PFSK-1 (cell line): ENCODE data around the gene SPRY1.

ENCODE experiments used
- FOXP2 ChIP-seq: optimal IDR thresholded peaks from 2 replicates; pipeline ENCODE3; 2011; ENCODE audit warnings: borderline replicate concordance, control low read depth, inconsistent platforms; ENCODE audit not compliant: insufficient read depth; ENCODE audit errors: extremely low read length, extremely low read depth
- POLR2AphosphoS5 ChIP-seq: IDR thresholded peaks from 2 replicates; pipeline ENCODE4 v1.6.1; 2012; ENCODE audit warnings: low read depth, mild to moderate bottlenecking, control low read depth, low read length, moderate library complexity
- SIN3A ChIP-seq: IDR thresholded peaks from 2 replicates; pipeline ENCODE4 v1.6.1; 2012; ENCODE audit warnings: mild to moderate bottlenecking, low read length, moderate library complexity, borderline replicate concordance; ENCODE audit not compliant: insufficient read depth
- TAF1 ChIP-seq: IDR thresholded peaks from 2 replicates; pipeline ENCODE4 v1.6.1; 2012; ENCODE audit warnings: low read length, control low read depth, borderline replicate concordance; ENCODE audit not compliant: insufficient read depth
- TF ChIP-seq, protein P1 (sequence below), 2 experiments: IDR thresholded peaks; 2 replicates each; pipeline versions ENCODE4 v1.6.1 to v1.8.0; 2011 to 2012; ENCODE audit warnings: low read depth in 2 of 2, low read length in 2 of 2, control low read depth in 1 of 2, inconsistent platforms in 1 of 2, mild to moderate bottlenecking in 1 of 2, moderate library complexity in 1 of 2; ENCODE audit not compliant: insufficient read depth in 1 of 2

The SPRY1 gene

GRCh38 chr4:123409334-123409733, 12.7 kb downstream of the SPRY1 start:
- TF ChIP-seq SIN3A (no peak), POLR2AphosphoS5 (no peak), FOXP2 (no peak), TAF1 (no peak)
- TF ChIP-seq, protein P1, sequence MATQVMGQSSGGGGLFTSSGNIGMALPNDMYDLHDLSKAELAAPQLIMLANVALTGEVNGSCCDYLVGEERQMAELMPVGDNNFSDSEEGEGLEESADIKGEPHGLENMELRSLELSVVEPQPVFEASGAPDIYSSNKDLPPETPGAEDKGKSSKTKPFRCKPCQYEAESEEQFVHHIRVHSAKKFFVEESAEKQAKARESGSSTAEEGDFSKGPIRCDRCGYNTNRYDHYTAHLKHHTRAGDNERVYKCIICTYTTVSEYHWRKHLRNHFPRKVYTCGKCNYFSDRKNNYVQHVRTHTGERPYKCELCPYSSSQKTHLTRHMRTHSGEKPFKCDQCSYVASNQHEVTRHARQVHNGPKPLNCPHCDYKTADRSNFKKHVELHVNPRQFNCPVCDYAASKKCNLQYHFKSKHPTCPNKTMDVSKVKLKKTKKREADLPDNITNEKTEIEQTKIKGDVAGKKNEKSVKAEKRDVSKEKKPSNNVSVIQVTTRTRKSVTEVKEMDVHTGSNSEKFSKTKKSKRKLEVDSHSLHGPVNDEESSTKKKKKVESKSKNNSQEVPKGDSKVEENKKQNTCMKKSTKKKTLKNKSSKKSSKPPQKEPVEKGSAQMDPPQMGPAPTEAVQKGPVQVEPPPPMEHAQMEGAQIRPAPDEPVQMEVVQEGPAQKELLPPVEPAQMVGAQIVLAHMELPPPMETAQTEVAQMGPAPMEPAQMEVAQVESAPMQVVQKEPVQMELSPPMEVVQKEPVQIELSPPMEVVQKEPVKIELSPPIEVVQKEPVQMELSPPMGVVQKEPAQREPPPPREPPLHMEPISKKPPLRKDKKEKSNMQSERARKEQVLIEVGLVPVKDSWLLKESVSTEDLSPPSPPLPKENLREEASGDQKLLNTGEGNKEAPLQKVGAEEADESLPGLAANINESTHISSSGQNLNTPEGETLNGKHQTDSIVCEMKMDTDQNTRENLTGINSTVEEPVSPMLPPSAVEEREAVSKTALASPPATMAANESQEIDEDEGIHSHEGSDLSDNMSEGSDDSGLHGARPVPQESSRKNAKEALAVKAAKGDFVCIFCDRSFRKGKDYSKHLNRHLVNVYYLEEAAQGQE (IDR thresholded peaks at IDR 0.05; ENCODE audit: insufficient read depth in 1 of 2, low read depth in 2 of 2, low read length in 2 of 2) = no peak

DNA sequence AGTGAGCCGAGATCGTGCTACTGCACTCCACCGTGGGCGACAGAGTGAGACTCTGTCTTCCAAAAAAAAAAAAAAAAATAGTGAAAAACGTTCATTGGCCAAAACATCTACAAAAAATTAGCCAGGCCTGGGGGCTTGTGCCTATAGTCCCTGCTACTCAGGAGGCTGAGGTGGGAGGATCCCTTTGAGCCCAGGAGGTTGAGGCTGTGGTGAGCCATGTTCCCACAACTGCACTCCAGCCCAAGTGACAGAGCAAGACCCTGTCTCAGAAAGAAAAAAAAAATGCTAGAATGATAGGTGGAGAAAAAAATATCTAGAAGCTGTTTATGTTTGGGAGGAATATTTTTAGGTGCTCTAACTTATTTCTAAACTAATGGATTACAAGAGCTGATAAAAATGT, 14.9 kb downstream of the SPRY1 start:
- TF ChIP-seq TAF1 (no peak), POLR2AphosphoS5 (no peak), FOXP2 (no peak), SIN3A (no peak)
- TF ChIP-seq, protein P1 (IDR thresholded peaks at IDR 0.05; ENCODE audit: insufficient read depth in 1 of 2, low read depth in 2 of 2, low read length in 2 of 2) = no peak

DNA sequence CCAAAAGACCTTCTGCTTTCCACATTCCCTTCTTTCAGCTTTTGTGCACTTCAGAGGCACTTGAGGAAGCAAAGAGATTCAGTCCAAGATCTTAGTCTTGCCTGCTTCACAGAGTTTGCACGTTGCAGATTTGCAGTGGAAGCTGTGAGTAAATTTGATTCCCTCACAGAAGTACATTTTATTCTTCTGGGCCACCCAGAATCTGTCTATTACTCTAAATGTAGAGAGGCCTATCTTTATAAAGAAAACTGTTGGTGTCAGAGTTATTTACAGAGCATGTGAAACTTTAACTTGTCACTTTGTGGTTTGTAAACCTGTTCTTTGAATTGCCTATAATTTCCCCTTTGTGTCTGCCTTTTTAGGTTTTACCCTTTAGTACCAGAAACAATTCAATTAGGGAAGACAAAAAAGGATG, 15.5 kb downstream of the SPRY1 start:
- TF ChIP-seq, protein P1 (IDR thresholded peaks at IDR 0.05; ENCODE audit: insufficient read depth in 1 of 2, low read depth in 2 of 2, low read length in 2 of 2) = no peak
- TF ChIP-seq TAF1 (no peak), POLR2AphosphoS5 (no peak), SIN3A (no peak), FOXP2 (no peak)

DNA sequence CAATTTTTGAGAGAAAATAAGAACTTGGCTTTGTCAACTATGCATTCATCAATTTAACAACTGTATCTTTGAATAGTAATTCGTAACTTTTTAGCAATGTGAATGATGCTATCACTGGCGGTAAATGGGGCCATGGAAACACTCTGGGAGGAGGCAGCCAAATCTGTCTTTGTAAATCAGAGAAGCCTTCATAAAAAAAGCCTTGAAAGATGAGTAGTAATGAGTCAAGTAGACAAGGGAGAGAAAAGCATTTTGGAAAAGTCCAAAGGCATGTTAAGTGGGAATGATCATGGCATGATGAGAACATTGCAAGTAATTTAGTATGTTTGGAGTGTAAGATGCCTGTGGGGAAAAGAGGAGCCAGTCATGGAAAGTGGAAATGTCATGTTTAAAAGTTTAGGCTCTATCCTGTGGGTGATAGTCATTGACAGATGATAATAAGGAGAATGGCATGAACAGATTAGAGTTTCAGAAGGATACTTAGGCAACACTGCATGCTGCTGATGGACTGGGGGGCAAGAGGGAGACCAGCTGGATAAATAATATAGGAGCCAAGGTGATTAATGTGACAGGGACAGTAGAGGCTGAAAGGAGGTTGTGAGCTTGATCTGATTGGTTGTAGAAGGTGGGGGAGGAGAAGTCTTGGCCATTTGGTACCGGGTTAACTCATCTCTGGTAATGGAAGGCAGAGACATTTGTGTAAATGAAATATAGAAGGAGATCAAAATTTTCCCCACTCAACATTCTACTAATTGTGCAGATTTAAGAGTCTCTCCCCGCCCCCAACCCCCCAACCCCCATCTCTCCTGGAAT, 16.3 kb downstream of the SPRY1 start:
- TF ChIP-seq TAF1 (no peak), POLR2AphosphoS5 (no peak), FOXP2 (no peak), SIN3A (no peak)
- TF ChIP-seq, protein P1 (IDR thresholded peaks at IDR 0.05; ENCODE audit: insufficient read depth in 1 of 2, low read depth in 2 of 2, low read length in 2 of 2) = no peak
